Muscle layer of colon (tissue), 2 donors: ENCODE data around the gene WFDC10B.
"Not testable (repeated sequence)": the region's sequence is repeated elsewhere in the genome, so short reads cannot be mapped to it uniquely, and the experiment has no call there.

ENCODE experiments used
- H3K27ac ChIP-seq: one replicate; pipeline ENCODE4 v1.7.0; 2013; ENCODE audit warnings: low read depth, mild to moderate bottlenecking, low read length, moderate library complexity
- H3K27me3 ChIP-seq, 2 donors: one replicate each; pipeline ENCODE4 v1.7.0; 2013; ENCODE audit warnings: low read length in 2 of 2, mild to moderate bottlenecking in 2 of 2; ENCODE audit not compliant: insufficient read depth in 2 of 2, control insufficient read depth in 1 of 2
- H3K36me3 ChIP-seq: one replicate; pipeline ENCODE4 v1.7.0; 2013; ENCODE audit warnings: mild to moderate bottlenecking, low read length; ENCODE audit not compliant: insufficient read depth
- H3K4me1 ChIP-seq: one replicate; pipeline ENCODE4 v1.7.0; 2013; ENCODE audit warnings: mild to moderate bottlenecking, low read length; ENCODE audit not compliant: insufficient read depth
- H3K4me3 ChIP-seq, 2 donors: one replicate each; pipeline ENCODE4 v1.7.0; 2013; ENCODE audit warnings: low read length in 2 of 2, low read depth in 1 of 2, mild to moderate bottlenecking in 1 of 2, moderate library complexity in 1 of 2
- H3K9ac ChIP-seq: one replicate; pipeline ENCODE4 v1.7.0; 2013; ENCODE audit warnings: low read length
- H3K9me3 ChIP-seq: one replicate; pipeline ENCODE4 v1.7.0; 2013; ENCODE audit warnings: mild to moderate bottlenecking, low read length
- donor health status: abdominal sarcoma.
- donor health status: Adenocarcinoma of cecum.

Gene WFDC10B

GRCh38 chr20:45646875-45647274 lies 57.9 kb downstream of the WFDC10B start:
- Histone ChIP-seq H3K9ac (no peak overlapping the region), H3K36me3 (no peaks in the 10 kb centered on the region), H3K9me3 (no peaks in the 10 kb centered on the region), H3K4me3 (no peak overlapping the region), H3K4me1 (no peaks in the 10 kb centered on the region), H3K27ac (no peak overlapping the region), H3K27me3 (no peaks in the 10 kb centered on the region)

GRCh38 chr20:45645869-45646268 lies 59.0 kb downstream of the WFDC10B start:
- H3K9ac ChIP-seq, H3K36me3 ChIP-seq, H3K9me3 ChIP-seq, H3K4me1 ChIP-seq, H3K4me3 ChIP-seq, H3K27me3 ChIP-seq, H3K27ac ChIP-seq: not testable (repeated sequence)

- H3K4me1 ChIP-seq, H3K36me3 ChIP-seq, H3K9ac ChIP-seq, H3K4me3 ChIP-seq, H3K27me3 ChIP-seq, H3K9me3 ChIP-seq, H3K27ac ChIP-seq: not testable (repeated sequence)
These were observed 63.7 kb downstream of the WFDC10B start for GRCh38 chr20:45641076-45641475.

GRCh38 chr20:45639687-45640086 lies 65.1 kb downstream of the WFDC10B start:
- Histone ChIP-seq H3K4me1 (no peaks in the 10 kb centered on the region), H3K27me3 (no peaks in the 10 kb centered on the region), H3K9ac (no peak overlapping the region), H3K9me3 (no peaks in the 10 kb centered on the region), H3K4me3 (no peak overlapping the region), H3K27ac (no peak overlapping the region), H3K36me3 (no peaks in the 10 kb centered on the region)

- H3K36me3 ChIP-seq: no peaks in the 10 kb centered on the region
- H3K27me3 ChIP-seq: no peaks in the 10 kb centered on the region
These were observed 68.3 kb downstream of the WFDC10B start for GRCh38 chr20:45636513-45636912.

More at GRCh38 chr20:45636513-45636912, 68.3 kb downstream of the WFDC10B start:
- Histone ChIP-seq H3K9me3 (no peaks in the 10 kb centered on the region), H3K9ac (no peak overlapping the region), H3K4me1 (no peaks in the 10 kb centered on the region), H3K4me3 (no peak overlapping the region), H3K27ac (no peak overlapping the region)
